Measurements from ENCODE around the gene MYH3.

DNA sequence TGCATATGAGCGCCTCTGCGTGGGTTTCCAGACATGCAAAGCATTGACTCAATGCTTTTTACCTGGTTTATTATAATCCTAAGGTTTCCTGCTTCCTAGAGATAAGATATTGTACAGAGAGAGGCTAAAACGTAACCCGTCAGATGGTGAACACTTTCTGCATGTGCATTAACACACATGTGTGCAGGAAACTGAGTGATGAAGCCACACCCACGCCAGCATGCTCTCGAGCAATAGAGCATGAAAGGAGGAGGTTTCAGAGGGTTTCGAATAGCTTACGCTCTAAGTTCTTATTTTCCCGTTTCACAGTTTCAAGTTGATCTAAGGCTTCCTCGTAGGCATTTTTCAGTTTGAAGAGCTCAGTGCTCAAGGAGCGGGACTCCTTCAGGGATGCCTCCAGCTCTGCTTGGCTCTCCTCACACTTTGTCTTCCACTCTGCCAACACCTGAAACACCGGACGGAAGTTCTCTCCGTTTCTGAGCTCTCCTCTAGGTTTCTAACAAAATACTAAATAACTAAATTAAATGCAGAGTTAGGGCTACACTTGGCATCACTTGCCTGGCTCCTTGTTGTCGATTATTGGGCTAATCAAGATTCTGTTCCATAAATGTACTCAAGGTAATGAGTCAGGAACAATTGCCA is 23.2 kb downstream of the MYH3 start:
- TF ChIP-seq, protein P1, sequence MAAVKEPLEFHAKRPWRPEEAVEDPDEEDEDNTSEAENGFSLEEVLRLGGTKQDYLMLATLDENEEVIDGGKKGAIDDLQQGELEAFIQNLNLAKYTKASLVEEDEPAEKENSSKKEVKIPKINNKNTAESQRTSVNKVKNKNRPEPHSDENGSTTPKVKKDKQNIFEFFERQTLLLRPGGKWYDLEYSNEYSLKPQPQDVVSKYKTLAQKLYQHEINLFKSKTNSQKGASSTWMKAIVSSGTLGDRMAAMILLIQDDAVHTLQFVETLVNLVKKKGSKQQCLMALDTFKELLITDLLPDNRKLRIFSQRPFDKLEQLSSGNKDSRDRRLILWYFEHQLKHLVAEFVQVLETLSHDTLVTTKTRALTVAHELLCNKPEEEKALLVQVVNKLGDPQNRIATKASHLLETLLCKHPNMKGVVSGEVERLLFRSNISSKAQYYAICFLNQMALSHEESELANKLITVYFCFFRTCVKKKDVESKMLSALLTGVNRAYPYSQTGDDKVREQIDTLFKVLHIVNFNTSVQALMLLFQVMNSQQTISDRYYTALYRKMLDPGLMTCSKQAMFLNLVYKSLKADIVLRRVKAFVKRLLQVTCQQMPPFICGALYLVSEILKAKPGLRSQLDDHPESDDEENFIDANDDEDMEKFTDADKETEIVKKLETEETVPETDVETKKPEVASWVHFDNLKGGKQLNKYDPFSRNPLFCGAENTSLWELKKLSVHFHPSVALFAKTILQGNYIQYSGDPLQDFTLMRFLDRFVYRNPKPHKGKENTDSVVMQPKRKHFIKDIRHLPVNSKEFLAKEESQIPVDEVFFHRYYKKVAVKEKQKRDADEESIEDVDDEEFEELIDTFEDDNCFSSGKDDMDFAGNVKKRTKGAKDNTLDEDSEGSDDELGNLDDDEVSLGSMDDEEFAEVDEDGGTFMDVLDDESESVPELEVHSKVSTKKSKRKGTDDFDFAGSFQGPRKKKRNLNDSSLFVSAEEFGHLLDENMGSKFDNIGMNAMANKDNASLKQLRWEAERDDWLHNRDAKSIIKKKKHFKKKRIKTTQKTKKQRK (IDR thresholded peaks at IDR 0.05; ENCODE audit: low read depth, low read length): no peak
- peak; percentile 63 for TF ChIP-seq MAX (IDR thresholded peaks at IDR 0.05; ENCODE audit: low read depth, low read length)
- 0 out of 2 replicates have a peak, but pooled peaks have one; percentile 29 for TF ChIP-seq NFIC (IDR thresholded peaks at IDR 0.05; ENCODE audit: low read depth, low read length)
- TF ChIP-seq BCL11A (IDR thresholded peaks at IDR 0.05; ENCODE audit: low read depth, low read length): no peak
- no peak for TF ChIP-seq STAT3 (IDR thresholded peaks at IDR 0.05; ENCODE audit: low read depth, low read length)
- TF ChIP-seq, protein P2, sequence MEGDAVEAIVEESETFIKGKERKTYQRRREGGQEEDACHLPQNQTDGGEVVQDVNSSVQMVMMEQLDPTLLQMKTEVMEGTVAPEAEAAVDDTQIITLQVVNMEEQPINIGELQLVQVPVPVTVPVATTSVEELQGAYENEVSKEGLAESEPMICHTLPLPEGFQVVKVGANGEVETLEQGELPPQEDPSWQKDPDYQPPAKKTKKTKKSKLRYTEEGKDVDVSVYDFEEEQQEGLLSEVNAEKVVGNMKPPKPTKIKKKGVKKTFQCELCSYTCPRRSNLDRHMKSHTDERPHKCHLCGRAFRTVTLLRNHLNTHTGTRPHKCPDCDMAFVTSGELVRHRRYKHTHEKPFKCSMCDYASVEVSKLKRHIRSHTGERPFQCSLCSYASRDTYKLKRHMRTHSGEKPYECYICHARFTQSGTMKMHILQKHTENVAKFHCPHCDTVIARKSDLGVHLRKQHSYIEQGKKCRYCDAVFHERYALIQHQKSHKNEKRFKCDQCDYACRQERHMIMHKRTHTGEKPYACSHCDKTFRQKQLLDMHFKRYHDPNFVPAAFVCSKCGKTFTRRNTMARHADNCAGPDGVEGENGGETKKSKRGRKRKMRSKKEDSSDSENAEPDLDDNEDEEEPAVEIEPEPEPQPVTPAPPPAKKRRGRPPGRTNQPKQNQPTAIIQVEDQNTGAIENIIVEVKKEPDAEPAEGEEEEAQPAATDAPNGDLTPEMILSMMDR (IDR thresholded peaks at IDR 0.05 in 2 of 3, conservative IDR thresholded peaks at IDR 0.05 in 1 of 3; ENCODE audit: control insufficient read depth in 2 of 3, extremely low read depth in 1 of 3, insufficient read depth in 1 of 3, low read depth in 3 of 3, low read length in 3 of 3): no peak
- TF ChIP-seq TCF3 (IDR thresholded peaks at IDR 0.05; ENCODE audit: borderline replicate concordance, insufficient read depth, low read depth, low read length): no peak
- TF ChIP-seq ASH2L (IDR thresholded peaks at IDR 0.05; ENCODE audit: borderline replicate concordance, low read depth): no peak
- no peak for TF ChIP-seq HDAC6 (IDR thresholded peaks at IDR 0.05; ENCODE audit: unreplicated experiment)

Data from GM12878 (cell line).